MM.1S (cell line): ENCODE measurements around the gene SLC30A1.

Experiments
- DNase-seq: peaks from one replicate; pipeline ENCODE4 v3.0.0-alpha.2; 2015
- H2AFZ ChIP-seq: fragments of 300-600 bp; sonication (generic); 2 replicates; pipeline ENCODE4 v1.6.0; 2016; ENCODE audit warnings: antibody characterized with exemption, low read length
- H3F3A ChIP-seq: fragments of 300-600 bp; sonication (generic); 2 replicates; pipeline ENCODE4 v1.6.1; 2016; ENCODE audit warnings: mild to moderate bottlenecking, antibody characterized with exemption, low read length, moderate library complexity, mixed read lengths; ENCODE audit not compliant: insufficient read depth
- H3K27ac ChIP-seq: fragments of 300-600 bp; sonication (generic); 2 replicates; pipeline ENCODE4 v1.5.1; 2016; ENCODE audit warnings: mild to moderate bottlenecking, low read length
- H3K27me3 ChIP-seq: fragments of 300-600 bp; sonication (generic); replicated peaks from 2 replicates; pipeline ENCODE4 v1.6.0; 2016; ENCODE audit warnings: low read length; ENCODE audit not compliant: insufficient read depth
- H3K36me3 ChIP-seq: fragments of 300-600 bp; sonication (generic); replicated peaks from 2 replicates; pipeline ENCODE4 v1.6.1; 2016; ENCODE audit warnings: mild to moderate bottlenecking, low read length, mixed read lengths; ENCODE audit not compliant: insufficient read depth
- H3K4me1 ChIP-seq: fragments of 300-600 bp; sonication (generic); 2 replicates; pipeline ENCODE4 v1.6.1; 2016; ENCODE audit warnings: low read length, mixed read lengths
- H3K4me2 ChIP-seq: fragments of 300-600 bp; sonication (generic); 2 replicates; pipeline ENCODE4 v1.6.0; 2016; ENCODE audit warnings: low read depth, low read length
- H3K4me3 ChIP-seq: fragments of 300-600 bp; sonication (generic); 2 replicates; pipeline ENCODE4 v1.5.1; 2016; ENCODE audit warnings: low read length, mixed read lengths
- H3K79me2 ChIP-seq: fragments of 300-600 bp; sonication (generic); 2 replicates; pipeline ENCODE4 v1.6.1; 2016; ENCODE audit warnings: mixed run types, low read length, mixed read lengths
- H3K9ac ChIP-seq: fragments of 300-600 bp; sonication (generic); 2 replicates; pipeline ENCODE4 v1.6.1; 2016; ENCODE audit warnings: low read length, mixed read lengths
- H3K9me2 ChIP-seq: fragments of 300-600 bp; sonication (generic); replicated peaks from 2 replicates; pipeline ENCODE4 v1.6.1; 2016; ENCODE audit warnings: mild to moderate bottlenecking, low read length, mixed read lengths; ENCODE audit not compliant: insufficient read depth
- H3K9me3 ChIP-seq: fragments of 300-600 bp; sonication (generic); replicated peaks from 2 replicates; pipeline ENCODE4 v1.6.1; 2016; ENCODE audit warnings: mild to moderate bottlenecking, low read length, mixed read lengths; ENCODE audit not compliant: insufficient read depth
- H4K20me1 ChIP-seq: fragments of 300-600 bp; sonication (generic); 2 replicates; pipeline ENCODE4 v1.6.1; 2016; ENCODE audit warnings: mild to moderate bottlenecking, low read length, moderate library complexity, mixed read lengths; ENCODE audit not compliant: insufficient read depth
- CTCF ChIP-seq: fragments of 300-600 bp; sonication (generic); IDR thresholded peaks from 2 replicates; pipeline ENCODE4 v1.5.1; 2016; ENCODE audit warnings: antibody characterized with exemption, low read length, mixed read lengths
- EZH2 ChIP-seq: fragments of 300-600 bp; sonication (generic); optimal IDR thresholded peaks from 2 replicates; pipeline ENCODE3; 2017; ENCODE audit warnings: low read depth, mild to moderate bottlenecking, antibody characterized with exemption, low read length, mixed read lengths
- EZH2phosphoT487 ChIP-seq: fragments of 300-600 bp; sonication (generic); IDR thresholded peaks from 2 replicates; pipeline ENCODE4 v1.6.1; 2018; ENCODE audit warnings: antibody characterized with exemption, low read length

SLC30A1 gene

GRCh38 chr1:211603191-211603701, 24.3 kb upstream of the SLC30A1 start:
- peaks cover 8% of the 10 kb centered on the region for H3F3A ChIP-seq
- TF ChIP-seq EZH2phosphoT487 (no peak), EZH2 (no peak), CTCF (no peak)
- H3K9me3 ChIP-seq, result no peaks in the 10 kb centered on the region
- no peak overlapping the region for H3K4me3 ChIP-seq
- H3K4me1 ChIP-seq, result peaks cover 11% of the 10 kb centered on the region; the same call in 1 of the 2 replicates
- H2AFZ ChIP-seq, result no peak overlapping the region
- H3K4me2 ChIP-seq, result no peak overlapping the region
- H3K9ac ChIP-seq, result no peak overlapping the region
- H3K36me3 ChIP-seq, result no peaks in the 10 kb centered on the region
- peaks cover 14% of the 10 kb centered on the region for H3K79me2 ChIP-seq
- H3K27me3 ChIP-seq, result no peaks in the 10 kb centered on the region
- no peak for DNase-seq
- H4K20me1 ChIP-seq, result no peaks in the 10 kb centered on the region
- no peaks in the 10 kb centered on the region for H3K9me2 ChIP-seq
- no peak overlapping the region for H3K27ac ChIP-seq

GRCh38 chr1:211601982-211602670, 23.2 kb upstream of the SLC30A1 start:
- no peaks in the 10 kb centered on the region for H3K9me2 ChIP-seq
- H3K9ac ChIP-seq, result no peak overlapping the region
- H3K4me1 ChIP-seq, result peaks cover 8% of the 10 kb centered on the region; the same call in 1 of the 2 replicates
- no peak overlapping the region for H3K4me2 ChIP-seq
- H3K9me3 ChIP-seq, result no peaks in the 10 kb centered on the region
- H3K79me2 ChIP-seq, result peaks cover 14% of the 10 kb centered on the region
- H3K4me3 ChIP-seq, result no peak overlapping the region
- no peaks in the 10 kb centered on the region for H3K36me3 ChIP-seq
- no peaks in the 10 kb centered on the region for H3K27me3 ChIP-seq
- H2AFZ ChIP-seq, result no peak overlapping the region
- DNase-seq, result no peak
- no peaks in the 10 kb centered on the region for H4K20me1 ChIP-seq
- TF ChIP-seq CTCF (no peak), EZH2phosphoT487 (no peak), EZH2 (no peak)
- no peak overlapping the region for H3K27ac ChIP-seq
- peaks cover 7% of the 10 kb centered on the region for H3F3A ChIP-seq

DNA sequence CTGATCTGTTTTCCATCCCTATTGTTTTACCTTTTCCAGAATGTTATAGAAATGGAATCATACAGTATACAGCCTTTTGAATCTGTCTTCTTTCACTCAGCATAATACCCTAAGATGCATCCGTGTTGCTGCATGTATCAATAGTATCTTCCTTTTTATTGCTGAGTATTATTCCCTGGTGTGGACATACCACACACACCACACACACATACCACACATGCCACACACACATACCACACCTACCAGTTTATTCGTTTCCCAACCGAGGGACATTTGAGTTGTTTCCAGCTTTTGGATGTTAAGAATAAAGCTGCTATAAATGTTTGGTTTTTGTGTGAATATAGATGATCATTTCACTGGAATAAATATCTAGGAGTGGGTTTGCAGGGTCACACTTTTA, 22.2 kb upstream of the SLC30A1 start:
- H3K4me2 ChIP-seq, result no peak overlapping the region
- H3K36me3 ChIP-seq, result no peaks in the 10 kb centered on the region
- DNase-seq, result no peak
- no peak overlapping the region for H3K4me3 ChIP-seq
- no peaks in the 10 kb centered on the region for H3K27me3 ChIP-seq
- no peak overlapping the region for H3K9ac ChIP-seq
- TF ChIP-seq CTCF (no peak), EZH2 (no peak), EZH2phosphoT487 (no peak)
- no peak overlapping the region for H2AFZ ChIP-seq
- no peaks in the 10 kb centered on the region for H3K9me3 ChIP-seq
- peaks cover 13% of the 10 kb centered on the region for H3K79me2 ChIP-seq
- no peaks in the 10 kb centered on the region for H3F3A ChIP-seq
- H3K27ac ChIP-seq, result no peak overlapping the region
- no peaks in the 10 kb centered on the region for H3K9me2 ChIP-seq
- H3K4me1 ChIP-seq, result 0 out of 2 replicates have a peak, but pooled peaks cover 6% of the 10 kb centered on the region
- no peaks in the 10 kb centered on the region for H4K20me1 ChIP-seq
